GM19193 (cell line): ENCODE results near the gene ATP11C.

ENCODE experiments used
- POLR2A ChIP-seq: IDR thresholded peaks from 4 replicates; pipeline ENCODE4 v1.6.1; 2011; ENCODE audit not compliant: insufficient read depth, insufficient read length; ENCODE audit errors: extremely low read depth

ATP11C gene

GRCh38 chrX:139802048-139802447 is 130.8 kb downstream of the ATP11C start:
- TF ChIP-seq POLR2A, result no peak

- TF ChIP-seq POLR2A, result no peak
Measured at GRCh38 chrX:139801397-139801813, 131.4 kb downstream of the ATP11C start.

DNA sequence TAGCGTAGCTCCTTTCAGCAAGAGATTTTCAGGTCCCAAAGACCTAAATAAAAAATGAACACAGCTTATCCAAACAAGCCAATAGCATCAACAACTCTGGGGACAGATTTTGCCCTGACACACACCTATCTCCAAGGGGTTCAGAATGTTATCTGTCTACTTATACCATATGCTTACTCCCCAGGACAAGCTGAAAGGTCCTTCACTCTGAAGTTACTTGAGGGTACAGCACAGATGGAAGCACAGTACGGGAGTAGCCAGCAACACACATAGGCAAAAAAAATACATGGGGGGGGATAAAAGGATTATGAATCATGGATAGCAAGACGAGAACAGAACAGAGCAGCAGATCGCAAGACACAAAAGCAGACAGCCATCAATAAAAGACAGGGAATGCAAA is 134.2 kb downstream of the ATP11C start:
- TF ChIP-seq POLR2A, result no peak

DNA sequence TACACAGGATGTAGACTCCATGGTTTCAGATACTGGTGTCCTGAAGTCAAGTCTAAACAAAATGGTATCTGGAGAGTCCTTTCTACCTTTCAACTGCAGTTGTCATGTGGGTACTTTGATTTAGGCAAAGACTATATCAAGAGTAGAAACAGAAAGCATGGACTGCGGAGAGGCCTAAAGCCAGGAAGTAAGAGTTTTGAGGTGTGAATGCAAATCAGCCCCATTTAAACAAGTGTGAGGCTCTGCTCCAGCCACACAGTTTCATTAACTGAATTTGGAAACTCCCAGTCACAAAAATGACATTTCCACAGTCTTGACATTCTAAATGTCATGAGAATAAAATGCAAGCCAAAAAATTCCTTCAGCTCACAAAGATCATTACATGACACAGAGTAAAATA is 137.7 kb downstream of the ATP11C start:
- TF ChIP-seq POLR2A, result no peak

DNA sequence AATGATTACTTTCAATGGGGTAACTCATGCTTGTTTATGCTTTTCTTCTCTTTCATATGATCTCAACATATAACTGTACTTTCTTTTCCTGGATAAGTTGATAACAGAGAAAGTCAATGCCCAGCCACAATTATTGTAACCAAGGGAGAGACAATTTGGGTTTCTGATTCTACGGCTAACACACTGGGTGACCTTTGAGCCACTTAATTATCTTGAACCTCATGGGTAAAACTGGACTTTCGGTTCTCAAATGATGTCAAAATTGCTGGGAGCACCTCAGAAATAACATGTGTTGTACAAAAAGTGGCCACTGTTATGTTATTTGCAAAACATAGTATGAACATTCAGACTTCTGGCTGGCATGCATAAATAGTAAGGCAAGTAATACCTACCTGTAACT is 145.3 kb downstream of the ATP11C start:
- TF ChIP-seq POLR2A, result no peak

DNA sequence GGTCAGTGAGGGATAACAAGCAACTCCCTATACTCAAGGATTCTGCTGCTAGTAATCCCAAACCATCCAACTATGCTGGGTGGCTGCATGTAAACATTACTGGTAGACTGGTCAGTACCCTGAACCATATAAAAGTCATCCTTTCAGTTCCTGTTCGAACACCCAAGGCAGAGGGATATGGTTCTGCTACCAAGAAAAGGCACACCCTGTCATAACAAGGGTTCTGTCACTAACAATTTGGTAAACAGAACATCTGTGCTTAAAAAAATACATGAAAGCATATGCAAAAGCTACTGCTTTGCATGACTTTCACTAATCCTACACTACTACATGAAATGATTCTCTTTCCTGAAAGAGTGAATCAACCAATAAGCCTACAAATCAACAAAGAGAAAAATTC is 148.0 kb downstream of the ATP11C start:
- no peak for TF ChIP-seq POLR2A

DNA sequence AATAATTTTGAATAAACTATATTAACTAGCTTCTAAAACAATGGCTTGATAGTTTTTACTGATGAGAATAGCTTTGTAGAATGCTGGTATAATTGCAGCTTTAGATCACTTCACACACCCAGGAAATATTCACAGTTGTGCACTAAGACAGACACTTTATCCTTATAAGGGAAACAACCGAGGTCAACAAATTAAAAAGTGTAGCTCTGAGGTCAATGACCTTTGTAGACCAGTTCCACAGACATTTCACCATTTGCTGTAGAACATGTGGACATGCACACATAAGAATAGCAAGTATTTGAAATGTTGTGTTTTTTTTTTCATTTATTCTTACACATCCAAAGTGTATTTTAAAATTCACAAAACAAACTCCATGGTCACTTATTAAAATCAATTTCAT is 148.9 kb downstream of the ATP11C start:
- TF ChIP-seq POLR2A, result no peak

DNA sequence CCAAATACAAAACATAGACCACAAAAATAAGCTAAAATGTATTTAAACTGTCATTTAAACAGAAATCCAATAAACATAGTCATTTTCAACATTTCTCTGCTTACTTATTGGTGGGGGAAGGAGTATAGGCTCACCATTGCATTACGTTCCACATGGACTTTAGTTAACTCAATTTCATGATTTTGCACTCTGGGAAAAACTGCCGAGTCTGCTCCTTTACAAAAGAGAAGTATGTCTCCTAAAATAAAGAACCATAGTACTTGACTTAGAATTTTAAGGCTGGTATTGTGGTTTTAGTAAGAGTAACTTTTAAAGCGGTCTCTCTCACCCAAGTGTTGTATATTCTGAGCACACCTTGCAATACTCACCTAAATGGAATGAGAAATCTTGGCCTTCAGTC is 149.8 kb downstream of the ATP11C start:
- TF ChIP-seq POLR2A, result no peak

GRCh38 chrX:139776599-139776998 is 156.3 kb downstream of the ATP11C start:
- no peak for TF ChIP-seq POLR2A

- TF ChIP-seq POLR2A, result no peak
Measured at GRCh38 chrX:139770366-139770765, 162.5 kb downstream of the ATP11C start.

- TF ChIP-seq POLR2A, result no peak
Measured at GRCh38 chrX:139766545-139766983, 166.3 kb downstream of the ATP11C start.

- no peak for TF ChIP-seq POLR2A
Measured at GRCh38 chrX:139762400-139763183, 170.3 kb downstream of the ATP11C start.

GRCh38 chrX:139759637-139760036 is 173.2 kb downstream of the ATP11C start:
- no peak for TF ChIP-seq POLR2A

GRCh38 chrX:139758809-139759208 is 174.0 kb downstream of the ATP11C start:
- no peak for TF ChIP-seq POLR2A

DNA sequence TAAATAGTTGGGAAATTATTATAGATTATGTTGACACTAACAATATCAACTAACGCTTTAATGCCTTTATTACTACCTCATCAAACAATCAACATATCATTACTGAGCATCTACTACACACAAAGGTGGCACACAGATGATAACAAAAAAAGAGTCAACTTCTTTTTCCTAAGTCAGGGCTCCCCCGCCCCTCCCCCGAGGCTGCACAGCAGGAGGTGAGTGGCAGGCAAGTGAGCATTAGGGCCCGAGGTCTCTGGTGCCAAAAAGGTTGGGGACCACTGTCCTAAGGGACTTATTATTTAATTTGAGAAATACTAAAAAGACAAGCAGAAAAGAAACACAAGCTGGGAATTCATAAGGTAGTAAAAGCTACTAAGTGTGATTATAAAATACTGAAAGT is 174.6 kb downstream of the ATP11C start:
- TF ChIP-seq POLR2A, result no peak

DNA sequence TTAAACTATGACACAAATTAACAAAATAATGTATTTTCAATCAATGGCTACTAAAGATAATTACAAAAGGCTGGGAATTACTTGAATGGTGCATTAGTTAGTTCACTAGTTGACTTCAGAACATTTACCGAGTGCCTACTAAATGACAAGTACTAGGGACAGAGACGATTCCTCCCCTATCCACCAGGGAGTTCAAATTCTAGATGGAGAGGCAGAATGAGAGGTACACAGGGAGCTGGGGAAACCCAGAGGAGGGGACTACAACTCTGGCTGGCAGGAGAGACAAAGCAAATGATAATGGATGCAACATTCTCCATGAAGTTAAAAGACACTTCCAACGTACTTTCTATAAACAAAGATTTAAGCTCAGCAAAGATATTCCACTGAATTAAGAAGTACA is 181.8 kb downstream of the ATP11C start:
- no peak for TF ChIP-seq POLR2A

GRCh38 chrX:139750390-139750789 is 182.5 kb downstream of the ATP11C start:
- no peak for TF ChIP-seq POLR2A

GRCh38 chrX:139739138-139739537 is 193.7 kb downstream of the ATP11C start:
- no peak for TF ChIP-seq POLR2A

DNA sequence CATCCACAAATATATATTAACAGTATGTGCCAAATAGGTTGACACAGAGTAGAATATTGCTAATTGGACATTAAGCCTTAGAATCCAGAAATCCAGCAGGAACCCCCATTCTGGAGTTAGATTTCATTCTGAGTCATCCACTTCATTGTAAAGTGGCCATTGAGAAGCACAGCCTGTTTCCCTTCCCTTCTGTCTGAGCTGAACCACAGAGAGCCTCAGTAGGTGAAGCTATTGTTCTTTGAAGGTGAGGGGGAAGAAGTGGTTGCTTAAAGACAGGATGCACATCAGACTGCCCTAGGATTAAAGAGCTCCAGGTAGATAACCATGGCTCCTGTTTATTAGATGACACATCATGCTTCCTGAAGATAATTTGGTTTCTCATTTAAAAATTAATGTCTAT is 194.3 kb downstream of the ATP11C start:
- TF ChIP-seq POLR2A, result no peak
